ENCODE results near the gene ARHGEF1.

GRCh38 chr19:41937525-41938468 is 54.8 kb downstream of the ARHGEF1 start:
- TF ChIP-seq CTCF (IDR thresholded peaks at IDR 0.05), result no peak
- TF ChIP-seq POLR2A (IDR thresholded peaks at IDR 0.05), result no peak
- TF ChIP-seq POLR2AphosphoS5 (IDR thresholded peaks at IDR 0.05), result no peak

Data from prostate gland (tissue), 2 donors.